H9 (cell line): ENCODE results near the gene PRDX3. TPM values are rescaled to one million over a fixed set of nuclear protein-coding genes. Genes with fewer than 3 reads are reported as not detected.
A peak's percentile ranks its signal among the peaks of the same experiment; 100 is the strongest.

ENCODE experiments used
- DNase-seq: peaks from one replicate; pipeline ENCODE4 v3.0.0-alpha.2; 2017
- H2AFZ ChIP-seq: one replicate; pipeline ENCODE4 v1.6.1; 2013; ENCODE audit warnings: mild to moderate bottlenecking, low read length, control low read depth, moderate library complexity
- H2AK5ac ChIP-seq: 2 replicates; pipeline ENCODE4 v1.6.1; 2013; ENCODE audit warnings: low read length, control low read depth, mixed read lengths; ENCODE audit not compliant: insufficient read length
- H2BK120ac ChIP-seq: one replicate; pipeline ENCODE4 v1.6.1; 2013; ENCODE audit warnings: low read depth, mild to moderate bottlenecking, low read length, control low read depth, inconsistent platforms; ENCODE audit not compliant: poor library complexity, severe bottlenecking
- H2BK12ac ChIP-seq: 2 replicates; pipeline ENCODE4 v1.6.1; 2013; ENCODE audit warnings: low read length, control low read depth, mixed read lengths, low read depth; ENCODE audit not compliant: insufficient read length
- H2BK15ac ChIP-seq: 2 replicates; pipeline ENCODE4 v1.6.1; 2013; ENCODE audit warnings: low read depth, low read length, control low read depth
- H2BK20ac ChIP-seq: one replicate; pipeline ENCODE4 v1.6.1; 2013; ENCODE audit warnings: low read depth, mild to moderate bottlenecking, low read length, control low read depth, inconsistent platforms; ENCODE audit not compliant: poor library complexity, severe bottlenecking
- H2BK5ac ChIP-seq: 2 replicates; pipeline ENCODE4 v1.6.1; 2013; ENCODE audit warnings: low read length, control low read depth, mixed read lengths; ENCODE audit not compliant: insufficient read length
- H3K14ac ChIP-seq: 2 replicates; pipeline ENCODE4 v1.6.1; 2013; ENCODE audit warnings: low read length, control low read depth; ENCODE audit not compliant: insufficient read depth
- H3K18ac ChIP-seq: 2 replicates; pipeline ENCODE4 v1.6.1; 2013; ENCODE audit warnings: low read depth, mild to moderate bottlenecking, mixed read lengths, low read length, control low read depth; ENCODE audit not compliant: insufficient read length
- H3K23ac ChIP-seq: 2 replicates; pipeline ENCODE4 v1.6.1; 2013; ENCODE audit warnings: low read length, control low read depth, mixed read lengths, low read depth; ENCODE audit not compliant: insufficient read length
- H3K23me2 ChIP-seq: 2 replicates; pipeline ENCODE4 v1.6.1; 2013; ENCODE audit warnings: low read depth, mild to moderate bottlenecking, mixed read lengths, low read length, control low read depth; ENCODE audit not compliant: insufficient read length, poor library complexity, severe bottlenecking
- H3K27ac ChIP-seq: 2 replicates; pipeline ENCODE4 v1.5.1; 2013; ENCODE audit warnings: low read length, control low read depth, mixed read lengths, low read depth; ENCODE audit not compliant: insufficient read length
- H3K27me3 ChIP-seq: 2 replicates; pipeline ENCODE4 v1.6.1; 2013; ENCODE audit warnings: low read length, control low read depth, inconsistent platforms; ENCODE audit not compliant: insufficient read depth
- H3K4ac ChIP-seq: 2 replicates; pipeline ENCODE4 v1.6.1; 2013; ENCODE audit warnings: low read depth, mild to moderate bottlenecking, control low read depth, inconsistent platforms, low read length, moderate library complexity
- H3K4me1 ChIP-seq: 2 replicates; pipeline ENCODE4 v1.6.1; 2013; ENCODE audit warnings: low read length, control low read depth, inconsistent platforms; ENCODE audit not compliant: insufficient read depth
- H3K4me2 ChIP-seq: 2 replicates; pipeline ENCODE4 v1.6.1; 2013; ENCODE audit warnings: low read length, control low read depth, mixed read lengths; ENCODE audit not compliant: insufficient read length, insufficient read depth
- H3K56ac ChIP-seq: 2 replicates; pipeline ENCODE4 v1.6.1; 2013; ENCODE audit warnings: low read depth, mild to moderate bottlenecking, mixed read lengths, low read length, control low read depth; ENCODE audit not compliant: insufficient read length
- H3K79me1 ChIP-seq: 2 replicates; pipeline ENCODE4 v1.6.1; 2013; ENCODE audit warnings: low read depth, mild to moderate bottlenecking, moderate library complexity, low read length, control low read depth, inconsistent platforms; ENCODE audit not compliant: insufficient read depth, poor library complexity, severe bottlenecking
- H3K79me2 ChIP-seq: 2 replicates; pipeline ENCODE4 v1.6.1; 2013; ENCODE audit warnings: low read length, control low read depth, inconsistent platforms; ENCODE audit not compliant: insufficient read depth
- H3K9ac ChIP-seq: 2 replicates; pipeline ENCODE4 v1.6.1; 2013; ENCODE audit warnings: low read length, control low read depth, mixed read lengths; ENCODE audit not compliant: insufficient read length; ENCODE audit errors: extremely low read depth
- H3K9me3 ChIP-seq: one replicate; pipeline ENCODE4 v1.6.1; 2013; ENCODE audit warnings: low read depth, low read length, inconsistent platforms; ENCODE audit not compliant: control insufficient read depth
- H3T11ph ChIP-seq: one replicate; pipeline ENCODE4 v1.6.1; 2013; ENCODE audit warnings: mild to moderate bottlenecking, low read length, control low read depth, inconsistent platforms
- H4K20me1 ChIP-seq: one replicate; pipeline ENCODE4 v1.6.1; 2013; ENCODE audit not compliant: control insufficient read depth, insufficient read length, insufficient read depth
- H4K5ac ChIP-seq: 2 replicates; pipeline ENCODE4 v1.6.1; 2013; ENCODE audit warnings: low read depth, mild to moderate bottlenecking, mixed read lengths, low read length, control low read depth; ENCODE audit not compliant: insufficient read length
- H4K8ac ChIP-seq: replicated peaks from 2 replicates; pipeline ENCODE4 v1.6.1; 2013; ENCODE audit warnings: low read length, control low read depth, mixed read lengths, low read depth; ENCODE audit not compliant: insufficient read length
- H4K91ac ChIP-seq: 2 replicates; pipeline ENCODE4 v1.6.1; 2013; ENCODE audit warnings: low read depth, mild to moderate bottlenecking, moderate library complexity, mixed read lengths, low read length, control low read depth; ENCODE audit not compliant: insufficient read length
- H3K27ac Mint-ChIP-seq, 3 experiments: 2 replicates in 2 of 3; 3 replicates in 1 of 3; pipeline ENCODE4 v1.8.0; 2020 to 2021; ENCODE audit warnings: mixed read lengths in 3 of 3, mild to moderate bottlenecking in 1 of 3, moderate library complexity in 1 of 3
- H3K27me3 Mint-ChIP-seq: 2 replicates; pipeline ENCODE4 v1.8.0; 2021; ENCODE audit warnings: low read depth, mild to moderate bottlenecking, moderate library complexity, mixed read lengths
- H3K36me3 Mint-ChIP-seq, 3 experiments: 2 replicates in 2 of 3; 3 replicates in 1 of 3; pipeline ENCODE4 v1.8.0; 2020 to 2021; ENCODE audit warnings: low read depth in 3 of 3, mixed read lengths in 3 of 3; ENCODE audit not compliant: insufficient read depth in 1 of 3
- H3K4me1 Mint-ChIP-seq, 2 experiments: 2 replicates each; pipeline ENCODE4 v1.8.0; 2020; ENCODE audit warnings: mixed read lengths in 2 of 2
- H3K4me3 Mint-ChIP-seq, 2 experiments: 2 replicates in 1 of 2; 3 replicates in 1 of 2; pipeline ENCODE4 v1.8.0; 2020 to 2021; ENCODE audit warnings: mild to moderate bottlenecking in 2 of 2, mixed read lengths in 2 of 2, moderate library complexity in 1 of 2
- H3K9me3 Mint-ChIP-seq, 2 experiments: 2 replicates in 1 of 2; 3 replicates in 1 of 2; pipeline ENCODE4 v1.8.0; 2020; ENCODE audit warnings: mild to moderate bottlenecking in 2 of 2, mixed read lengths in 2 of 2, moderate library complexity in 1 of 2
- WGBS: extraction: QIAGEN DNeasy Blood & Tissue Kit; methylation state at CpG from one replicate; pipeline ENCODE4 v1.1.7; 2013; ENCODE audit warnings: missing lambda C conversion rate, low lambda C conversion rate, mixed read lengths; ENCODE audit not compliant: insufficient read length; ENCODE audit errors: extremely low coverage; 5-methylcytosine and 5-hydroxymethylcytosine counted together
- total RNA-seq: library from RNA; stranded (reverse); gene quantifications from 2 replicates; pipeline ENCODE4 v1.2.1, GENCODE V29; 2021
- TF ChIP-seq, protein P1 (sequence below): fragments of 200-600 bp; sonication (generic); conservative IDR thresholded peaks from 3 replicates; pipeline ENCODE4 v1.8.0; 2021; ENCODE audit warnings: antibody characterized with exemption, mild to moderate bottlenecking

The PRDX3 gene
- total RNA-seq, 1 experiment from 2014 or later, result 181 TPM

DNA sequence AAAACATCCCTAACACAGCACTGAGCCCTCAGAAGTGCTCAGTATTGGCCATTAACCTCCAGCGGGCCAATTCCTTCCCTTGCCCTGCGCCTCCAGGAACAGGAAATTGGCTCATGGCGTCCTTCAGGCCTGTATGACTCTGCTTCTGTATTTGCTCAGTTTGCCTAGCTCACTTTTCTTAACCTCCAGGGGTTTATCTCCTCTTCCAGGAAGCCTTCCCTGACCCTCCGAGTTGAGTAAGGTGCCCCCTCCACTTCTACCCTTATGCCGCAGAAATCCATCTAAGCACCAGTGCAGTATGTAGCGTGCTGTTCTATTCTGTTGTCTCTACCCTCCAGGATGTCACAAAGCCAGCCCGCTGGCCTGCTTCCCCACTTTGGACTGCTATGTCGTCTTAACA lies 12.0 kb downstream of the PRDX3 start:
- no peak overlapping the region; a peak in 1 of 7 replicates for H3K27ac Mint-ChIP-seq
- Histone ChIP-seq H3K79me1 (no peaks in the 10 kb centered on the region), H3K4ac (no peak overlapping the region), H3K9me3 (no peaks in the 10 kb centered on the region), H3K79me2 (no peaks in the 10 kb centered on the region), H3K23me2 (peaks cover 5% of the 10 kb centered on the region), H2BK120ac (no peak overlapping the region), H3K14ac (no peak overlapping the region), H4K8ac (no peak overlapping the region), H2AK5ac (no peak overlapping the region), H3K27ac (no peak overlapping the region), H3K27me3 (no peaks in the 10 kb centered on the region), H3T11ph (no peak overlapping the region), H4K91ac (no peak overlapping the region), H3K56ac (no peak overlapping the region), H2BK15ac (no peak overlapping the region), H2BK20ac (no peak overlapping the region), H3K9ac (no peak overlapping the region), H3K18ac (no peak overlapping the region), H2BK5ac (no peak overlapping the region), H4K5ac (no peak overlapping the region), H4K20me1 (no peaks in the 10 kb centered on the region), H3K23ac (no peak overlapping the region), H3K4me1 (no peaks in the 10 kb centered on the region), H2BK12ac (no peak overlapping the region), H3K4me2 (peak overlapping the region; percentile 92), H2AFZ (no peak overlapping the region)
- TF ChIP-seq, protein P1, sequence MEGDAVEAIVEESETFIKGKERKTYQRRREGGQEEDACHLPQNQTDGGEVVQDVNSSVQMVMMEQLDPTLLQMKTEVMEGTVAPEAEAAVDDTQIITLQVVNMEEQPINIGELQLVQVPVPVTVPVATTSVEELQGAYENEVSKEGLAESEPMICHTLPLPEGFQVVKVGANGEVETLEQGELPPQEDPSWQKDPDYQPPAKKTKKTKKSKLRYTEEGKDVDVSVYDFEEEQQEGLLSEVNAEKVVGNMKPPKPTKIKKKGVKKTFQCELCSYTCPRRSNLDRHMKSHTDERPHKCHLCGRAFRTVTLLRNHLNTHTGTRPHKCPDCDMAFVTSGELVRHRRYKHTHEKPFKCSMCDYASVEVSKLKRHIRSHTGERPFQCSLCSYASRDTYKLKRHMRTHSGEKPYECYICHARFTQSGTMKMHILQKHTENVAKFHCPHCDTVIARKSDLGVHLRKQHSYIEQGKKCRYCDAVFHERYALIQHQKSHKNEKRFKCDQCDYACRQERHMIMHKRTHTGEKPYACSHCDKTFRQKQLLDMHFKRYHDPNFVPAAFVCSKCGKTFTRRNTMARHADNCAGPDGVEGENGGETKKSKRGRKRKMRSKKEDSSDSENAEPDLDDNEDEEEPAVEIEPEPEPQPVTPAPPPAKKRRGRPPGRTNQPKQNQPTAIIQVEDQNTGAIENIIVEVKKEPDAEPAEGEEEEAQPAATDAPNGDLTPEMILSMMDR, result no peak
- no CpG with 5 or more reads among the region's 8 CpGs for WGBS
- DNase-seq, result no peak
- peaks cover 21 to 52% (median 38%) of the 10 kb centered on the region in 3 experiments for H3K36me3 Mint-ChIP-seq
- peak overlapping the region; percentile 83 to 88 for H3K4me3 Mint-ChIP-seq
- peaks cover 13 to 22% of the 10 kb centered on the region in 2 experiments for H3K4me1 Mint-ChIP-seq
- H3K9me3 Mint-ChIP-seq, result no peaks in the 10 kb centered on the region
- H3K27me3 Mint-ChIP-seq, result no peaks in the 10 kb centered on the region
